Stimulated activated CD4-positive, alpha-beta T cell treated with anti-CD3 and anti-CD28 coated beads, Interleukin-12 subunit alpha, Interleukin-12 subunit beta, amount 100 ng/mL, for 24 hours (primary cell): ENCODE data around the gene FARSB.
"Not testable (repeated sequence)": the region's sequence is repeated elsewhere in the genome, so short reads cannot be mapped to it uniquely, and the experiment has no call there.

Experiments used
- DNase-seq, 2 experiments: peaks; one replicate each; pipeline ENCODE4 v3.0.0-alpha.2; 2020; ENCODE audit warnings: low read depth in 2 of 2

FARSB gene

GRCh38 chr2:222655787-222656525 is at the start of gene FARSB:
Gene FARSB, minus strand, starts transcription at chr2:222656092. Its CDS starts 19 bp downstream, at chr2:222656073.
- DNase-seq, result peak; percentile 82 to 84

GRCh38 chr2:222703886-222704285 is 48.0 kb upstream of the FARSB start:
- DNase-seq, result no peak

- DNase-seq, result no peak
Observed at GRCh38 chr2:222703091-222703490, 47.2 kb upstream of the FARSB start.

- DNase-seq, result no peak
Observed at GRCh38 chr2:222701721-222702131, 45.8 kb upstream of the FARSB start.

GRCh38 chr2:222701233-222701632 is 45.3 kb upstream of the FARSB start:
- no peak for DNase-seq

GRCh38 chr2:222698276-222698675 is 42.4 kb upstream of the FARSB start:
- no peak for DNase-seq

- no peak for DNase-seq
Observed at GRCh38 chr2:222693837-222694236, 37.9 kb upstream of the FARSB start.

- DNase-seq, result not testable (repeated sequence)
Observed at GRCh38 chr2:222693413-222693812, 37.5 kb upstream of the FARSB start.

GRCh38 chr2:222690564-222691200 is 34.8 kb upstream of the FARSB start:
- peak; percentile 47 to 62 for DNase-seq

- no peak for DNase-seq
Observed at GRCh38 chr2:222689322-222689721, 33.4 kb upstream of the FARSB start.

- no peak for DNase-seq
Observed at GRCh38 chr2:222688917-222689316, 33.0 kb upstream of the FARSB start.

GRCh38 chr2:222686086-222686750 is 30.3 kb upstream of the FARSB start:
- no peak for DNase-seq

- no peak for DNase-seq
Observed at GRCh38 chr2:222683805-222684204, 27.9 kb upstream of the FARSB start.

GRCh38 chr2:222677981-222678380 is 22.1 kb upstream of the FARSB start:
- no peak for DNase-seq

- no peak for DNase-seq
Observed at GRCh38 chr2:222673883-222674282, 18.0 kb upstream of the FARSB start.

- DNase-seq, result no peak
Observed at GRCh38 chr2:222673273-222673672, 17.4 kb upstream of the FARSB start.

GRCh38 chr2:222672068-222672401 is 16.1 kb upstream of the FARSB start:
- DNase-seq, result no peak

GRCh38 chr2:222671259-222672067 is 15.6 kb upstream of the FARSB start, which contains the start of gene MOGAT1:
Gene MOGAT1, plus strand, starts transcription at chr2:222671658. Its CDS starts 128 bp downstream, at chr2:222671786.
- DNase-seq, result no peak

- DNase-seq, result no peak
Observed at GRCh38 chr2:222670191-222671038, 14.5 kb upstream of the FARSB start.

- no peak for DNase-seq
Observed at GRCh38 chr2:222669353-222669752, 13.5 kb upstream of the FARSB start.
